ENCODE results near the gene PLEKHF1. TPM values are rescaled to one million over a fixed set of nuclear protein-coding genes. Genes with fewer than 3 reads are reported as not detected.

Gene PLEKHF1
- 10 to 100 TPM in 1 of 4 donors, 1 to 10 TPM in 3; 8.2 to 16.5 (median 9.0) TPM for total RNA-seq

- no peaks in the 10 kb centered on the region for H3K27me3 ChIP-seq
- peaks cover 0 to 38% (median 18%) of the 10 kb centered on the region in 4 donors for H3K4me1 ChIP-seq
- DNase-seq = peak; percentile 94 to 96 (median 94)
- H3K4me3 ChIP-seq = peak within 1 kb of the TSS; percentile 70 to 95 (median 80)
- no peaks in the 10 kb centered on the region for H3K36me3 ChIP-seq
- H3K9me3 ChIP-seq = no peaks in the 10 kb centered on the region
- H3K27ac ChIP-seq = peak within 1 kb of the TSS; percentile 76 to 92 (median 89)
- TF ChIP-seq CTCF (IDR thresholded peaks at IDR 0.05) (no peak), POLR2A (IDR thresholded peaks at IDR 0.05) (no peak)
Observed at GRCh38 chr19:29665215-29665825, at the start of gene PLEKHF1. Gene PLEKHF1 (plus strand): TSS chr19:29665461. CDS start chr19:29673840, 8,379 bp downstream.

GRCh38 chr19:29615891-29616425 is 49.3 kb upstream of the PLEKHF1 start:
- DNase-seq = no peak
- H3K9me3 ChIP-seq = no peaks in the 10 kb centered on the region
- TF ChIP-seq CTCF (IDR thresholded peaks at IDR 0.05) (no peak), POLR2A (IDR thresholded peaks at IDR 0.05) (no peak)
- no peaks in the 10 kb centered on the region for H3K27me3 ChIP-seq
- no peak overlapping the region for H3K27ac ChIP-seq
- H3K4me3 ChIP-seq = no peak overlapping the region
- peaks cover 0 to 3% (median 0%) of the 10 kb centered on the region in 4 donors for H3K4me1 ChIP-seq
- peaks cover 0 to 57% (median 0%) of the 10 kb centered on the region in 3 donors for H3K36me3 ChIP-seq

- Histone ChIP-seq H3K27ac (no peak overlapping the region), H3K9me3 (no peaks in the 10 kb centered on the region), H3K4me1 (no peaks in the 10 kb centered on the region), H3K36me3 (peaks cover 0 to 52% (median 0%) of the 10 kb centered on the region in 3 donors), H3K4me3 (no peak overlapping the region), H3K27me3 (no peaks in the 10 kb centered on the region)
- no peak for DNase-seq
- no peak for TF ChIP-seq POLR2A (IDR thresholded peaks at IDR 0.05)
- TF ChIP-seq CTCF (IDR thresholded peaks at IDR 0.05) = no peak
Observed at GRCh38 chr19:29616541-29616940, 48.7 kb upstream of the PLEKHF1 start.

- Histone ChIP-seq H3K4me1 (no peaks in the 10 kb centered on the region), H3K4me3 (no peak overlapping the region), H3K27ac (no peak overlapping the region), H3K9me3 (no peaks in the 10 kb centered on the region), H3K27me3 (no peaks in the 10 kb centered on the region), H3K36me3 (peaks cover 0 to 41% (median 0%) of the 10 kb centered on the region in 3 donors)
- no peak for DNase-seq
- no peak for TF ChIP-seq POLR2A (IDR thresholded peaks at IDR 0.05)
- no peak for TF ChIP-seq CTCF (IDR thresholded peaks at IDR 0.05)
Observed at GRCh38 chr19:29617366-29618266, 47.6 kb upstream of the PLEKHF1 start.

- H3K27me3 ChIP-seq = no peaks in the 10 kb centered on the region
- H3K27ac ChIP-seq = no peak overlapping the region
- DNase-seq = no peak
- H3K4me1 ChIP-seq = no peaks in the 10 kb centered on the region
- peaks cover 0 to 33% (median 0%) of the 10 kb centered on the region in 3 donors for H3K36me3 ChIP-seq
- no peaks in the 10 kb centered on the region for H3K9me3 ChIP-seq
- TF ChIP-seq POLR2A (IDR thresholded peaks at IDR 0.05) (no peak), CTCF (IDR thresholded peaks at IDR 0.05) (no peak)
- H3K4me3 ChIP-seq = no peak overlapping the region
Observed at GRCh38 chr19:29618434-29618833, 46.8 kb upstream of the PLEKHF1 start.
